Thymus (tissue), 11 donors: Measurements from ENCODE around the gene GTF2H4. TPM values are rescaled to one million over a fixed set of nuclear protein-coding genes. Genes with fewer than 3 reads are reported as not detected.

Experiments
- DNase-seq, 9 donors: peaks; one replicate each; pipeline ENCODE4 v3.0.0-alpha.2; 2013; ENCODE audit warnings: low spot score in 9 of 9, low read depth in 6 of 9, missing footprints in 1 of 9
- H3K27ac ChIP-seq, 2 donors: one replicate each; pipeline ENCODE4 v1.5.1; 2013; ENCODE audit warnings: control low read depth in 1 of 2, low read depth in 1 of 2, low read length in 1 of 2, mild to moderate bottlenecking in 1 of 2, moderate library complexity in 1 of 2
- H3K27me3 ChIP-seq, 2 donors: one replicate each; pipeline ENCODE4 v1.5.1; 2013; ENCODE audit warnings: low read length in 1 of 2; ENCODE audit not compliant: control insufficient read depth in 2 of 2, insufficient read depth in 1 of 2
- H3K36me3 ChIP-seq, 2 donors: one replicate each; pipeline ENCODE4 v1.5.1; 2013; ENCODE audit warnings: low read length in 1 of 2, mild to moderate bottlenecking in 1 of 2, moderate library complexity in 1 of 2; ENCODE audit not compliant: control insufficient read depth in 2 of 2, insufficient read depth in 2 of 2
- H3K4me1 ChIP-seq, 2 donors: one replicate each; pipeline ENCODE4 v1.5.1; 2013; ENCODE audit warnings: low read length in 2 of 2; ENCODE audit not compliant: control insufficient read depth in 2 of 2, insufficient read depth in 2 of 2
- H3K4me3 ChIP-seq, 2 donors: one replicate each; pipeline ENCODE4 v1.5.1; 2013; ENCODE audit warnings: low read length in 2 of 2, control low read depth in 1 of 2, mild to moderate bottlenecking in 1 of 2
- H3K9me3 ChIP-seq, 2 donors: one replicate each; pipeline ENCODE4 v1.5.1; 2013; ENCODE audit warnings: low read length in 1 of 2, mild to moderate bottlenecking in 1 of 2; ENCODE audit not compliant: control insufficient read depth in 2 of 2, insufficient read depth in 1 of 2
- WGBS: extraction: QIAGEN DNeasy Blood & Tissue Kit; methylation state at CpG from one replicate; pipeline ENCODE4 v1.1.7; 2013; 5-methylcytosine and 5-hydroxymethylcytosine counted together
- polyA plus RNA-seq: library from polyadenylated mRNA; stranded (reverse); fragments of 200-250 nt; gene quantifications from one replicate; pipeline ENCODE4 v1.2.3, GENCODE V29; 2013
- total RNA-seq: library from RNA; stranded (reverse); fragments of 120-200 nt; gene quantifications from one replicate; pipeline ENCODE4 v1.2.4, GENCODE V29; 2013
- donor health status: healthy.

Gene GTF2H4
- total and polyA plus RNA-seq, 2 donors, result 12.9 to 35.4 TPM

DNA sequence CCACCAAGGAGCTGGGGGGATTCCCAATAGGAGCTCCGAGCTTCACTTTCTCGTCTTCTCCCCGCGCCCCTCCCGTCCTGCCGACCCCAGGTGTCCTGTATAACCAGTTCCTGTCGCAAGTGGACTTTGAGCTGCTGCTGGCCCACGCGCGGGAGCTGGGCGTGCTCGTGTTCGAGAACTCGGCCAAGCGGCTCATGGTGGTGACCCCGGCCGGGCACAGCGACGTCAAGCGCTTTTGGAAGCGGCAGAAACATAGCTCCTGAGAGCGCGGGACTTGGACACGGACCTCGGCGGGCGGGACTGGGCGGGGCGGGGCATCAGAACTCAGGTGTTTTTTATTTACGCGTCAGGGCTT is 5.7 kb downstream of the GTF2H4 start:
- Histone ChIP-seq H3K9me3 (no peaks in the 10 kb centered on the region), H3K36me3 (peaks cover 33 to 48% of the 10 kb centered on the region in 2 donors)
- 24% methylated on average over 31 of the region's 31 CpGs for WGBS

DNA sequence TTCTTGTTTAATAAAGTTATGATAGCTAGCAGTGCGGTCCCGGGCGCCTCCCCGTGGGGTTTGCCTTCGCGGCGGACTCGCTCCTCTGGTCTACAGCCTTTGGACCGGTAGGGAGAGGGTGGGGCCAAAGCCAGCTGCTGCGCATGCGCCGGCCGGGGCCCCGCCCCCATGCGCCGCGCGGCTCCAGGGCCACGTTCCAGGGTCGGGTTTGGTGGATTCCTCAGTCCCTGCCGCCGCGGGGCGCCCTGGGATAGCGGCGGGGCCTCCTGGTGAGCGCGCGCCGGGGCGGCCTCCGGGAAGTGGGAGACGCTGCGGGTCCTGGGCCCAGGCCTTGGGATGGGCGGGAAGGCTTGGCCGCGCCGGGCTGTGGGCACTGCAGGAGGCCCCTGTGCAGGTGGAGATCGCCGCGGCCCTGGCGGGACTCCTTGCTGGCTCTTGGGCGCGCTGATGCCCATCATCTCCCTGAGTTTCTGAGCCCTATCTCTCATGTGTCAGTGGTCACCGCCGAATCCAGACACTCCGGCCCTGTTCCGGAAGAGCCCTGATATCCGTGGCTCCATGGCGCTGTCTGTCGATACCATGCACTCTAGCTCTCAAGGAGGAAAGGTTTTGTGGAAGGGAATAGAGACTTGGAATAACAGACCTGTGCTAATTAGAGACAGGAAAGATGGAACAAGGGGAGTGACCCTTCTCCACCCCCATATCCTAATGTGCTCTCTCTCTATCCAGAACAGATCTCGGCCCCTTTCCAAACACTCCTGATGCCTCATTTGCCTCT is 6.3 kb downstream of the GTF2H4 start, which contains the start of gene VARS2:
TSS of gene VARS2 (plus strand) at position 163 of the 778 bp plus-strand sequence. CDS start at position 762, 599 bp downstream.
- H3K36me3 ChIP-seq, result peaks cover 33 to 54% of the 10 kb centered on the region in 2 donors

More for the DNA sequence above, 5.7 kb downstream of the GTF2H4 start:
- peaks cover 11 to 32% of the 10 kb centered on the region in 2 donors for H3K4me1 ChIP-seq
- H3K27ac ChIP-seq, result peak overlapping the region; percentile 48 to 74
- no peak for DNase-seq
- no peaks in the 10 kb centered on the region for H3K27me3 ChIP-seq
- H3K4me3 ChIP-seq, result peak overlapping the region; percentile 73 to 81

DNA sequence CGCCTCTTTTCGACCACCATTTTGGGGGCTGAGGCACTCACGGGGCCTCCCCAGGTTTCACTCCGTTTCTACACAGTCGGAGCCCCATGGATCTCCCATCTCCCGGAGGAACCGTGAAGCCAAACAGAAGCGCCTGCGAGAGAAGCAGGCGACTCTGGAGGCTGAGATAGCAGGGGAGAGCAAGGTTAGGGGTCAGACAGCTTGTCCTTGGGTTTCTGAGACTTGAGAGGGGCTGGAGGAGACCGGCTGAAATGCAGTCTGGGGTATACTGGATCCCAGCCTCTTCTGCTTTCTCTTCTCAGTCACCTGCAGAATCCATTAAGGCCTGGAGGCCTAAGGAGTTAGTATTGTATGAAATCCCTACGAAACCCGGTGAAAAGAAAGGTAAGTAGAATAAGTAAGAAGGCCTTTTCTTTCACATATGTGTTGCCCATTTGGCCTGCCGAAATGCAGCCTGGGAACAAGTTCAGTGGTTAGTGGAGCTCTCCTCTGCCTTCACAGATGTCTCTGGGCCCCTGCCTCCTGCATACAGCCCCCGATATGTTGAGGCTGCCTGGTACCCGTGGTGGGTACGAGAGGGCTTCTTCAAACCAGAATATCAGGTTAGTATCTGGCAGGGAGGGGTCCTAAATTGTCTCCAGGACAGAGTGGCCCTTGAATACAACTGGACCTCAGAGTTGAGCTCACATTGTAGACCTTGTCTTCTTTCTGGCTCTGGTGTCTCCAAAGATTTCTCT is 7.0 kb downstream of the GTF2H4 start:
- WGBS, result 67% methylated on average over 17 of the region's 17 CpGs
- Histone ChIP-seq H3K9me3 (no peaks in the 10 kb centered on the region), H3K4me1 (peaks cover 7 to 26% of the 10 kb centered on the region in 2 donors), H3K4me3 (peak overlapping the region; percentile 73 to 81), H3K27me3 (no peaks in the 10 kb centered on the region), H3K36me3 (peaks cover 34 to 57% of the 10 kb centered on the region in 2 donors), H3K27ac (peak overlapping the region; percentile 48 to 68)
- peak in 2 of 9 donors; percentile 2 to 48 for DNase-seq

More for the DNA sequence above, 6.3 kb downstream of the GTF2H4 start, which contains the start of gene VARS2:
- Histone ChIP-seq H3K9me3 (no peaks in the 10 kb centered on the region), H3K4me1 (peaks cover 7 to 27% of the 10 kb centered on the region in 2 donors), H3K27me3 (no peaks in the 10 kb centered on the region), H3K4me3 (peak within 1 kb of the TSS; percentile 73 to 81), H3K27ac (peak within 1 kb of the TSS; percentile 68 to 86)
- 2% methylated on average over 52 of the region's 52 CpGs for WGBS
- peak; percentile 60 to 92 (median 83) for DNase-seq

DNA sequence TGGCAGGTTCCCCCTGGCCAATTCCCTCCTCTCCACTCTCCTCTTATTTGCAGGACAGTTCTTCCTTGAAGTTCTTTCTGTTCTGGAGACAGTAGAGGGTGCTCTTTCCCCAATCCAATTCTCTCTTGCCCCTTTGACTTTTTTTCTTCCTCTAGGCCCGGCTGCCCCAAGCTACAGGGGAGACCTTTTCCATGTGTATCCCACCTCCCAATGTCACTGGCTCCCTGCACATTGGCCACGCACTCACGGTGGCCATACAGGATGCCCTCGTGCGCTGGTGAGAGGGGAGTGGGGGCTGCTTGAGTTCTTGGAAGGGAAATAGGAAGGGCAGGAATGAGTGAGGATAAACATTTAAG is 7.6 kb downstream of the GTF2H4 start:
- H3K27ac ChIP-seq, result peak overlapping the region in 1 of 2 donors; percentile 15
- no peaks in the 10 kb centered on the region for H3K9me3 ChIP-seq
- no peaks in the 10 kb centered on the region for H3K27me3 ChIP-seq
- H3K4me1 ChIP-seq, result peaks cover 7 to 26% of the 10 kb centered on the region in 2 donors
- peak in 6 of 9 donors; percentile 34 to 80 (median 48) for DNase-seq
- peaks cover 34 to 57% of the 10 kb centered on the region in 2 donors for H3K36me3 ChIP-seq
- no peak overlapping the region for H3K4me3 ChIP-seq
- WGBS, result 39% methylated on average over 5 of the region's 5 CpGs

DNA sequence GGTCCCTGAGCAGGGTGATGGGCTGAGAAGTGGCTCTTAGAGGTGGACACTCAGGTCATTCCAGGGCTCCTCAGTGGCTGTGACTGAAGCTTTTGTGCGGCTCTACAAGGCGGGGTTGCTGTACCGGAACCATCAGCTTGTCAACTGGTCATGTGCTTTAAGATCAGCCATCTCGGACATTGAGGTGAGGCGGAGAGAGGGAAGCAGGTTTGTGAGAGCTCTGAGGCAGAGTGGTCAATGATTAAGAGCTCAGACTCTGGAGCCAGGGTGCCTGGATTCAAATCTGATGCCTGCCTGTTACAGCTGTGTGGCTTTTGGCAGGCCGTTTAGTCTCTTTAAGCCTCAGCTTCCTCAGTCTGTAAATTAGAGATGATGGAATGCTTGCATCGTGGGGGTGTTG is 9.0 kb downstream of the GTF2H4 start:
- Histone ChIP-seq H3K27me3 (no peaks in the 10 kb centered on the region), H3K4me1 (peaks cover 7 to 26% of the 10 kb centered on the region in 2 donors), H3K36me3 (peaks cover 33 to 60% of the 10 kb centered on the region in 2 donors), H3K4me3 (no peak overlapping the region), H3K27ac (no peak overlapping the region), H3K9me3 (no peaks in the 10 kb centered on the region)
- WGBS, result 97% methylated on average over 7 of the region's 7 CpGs
- DNase-seq, result no peak

DNA sequence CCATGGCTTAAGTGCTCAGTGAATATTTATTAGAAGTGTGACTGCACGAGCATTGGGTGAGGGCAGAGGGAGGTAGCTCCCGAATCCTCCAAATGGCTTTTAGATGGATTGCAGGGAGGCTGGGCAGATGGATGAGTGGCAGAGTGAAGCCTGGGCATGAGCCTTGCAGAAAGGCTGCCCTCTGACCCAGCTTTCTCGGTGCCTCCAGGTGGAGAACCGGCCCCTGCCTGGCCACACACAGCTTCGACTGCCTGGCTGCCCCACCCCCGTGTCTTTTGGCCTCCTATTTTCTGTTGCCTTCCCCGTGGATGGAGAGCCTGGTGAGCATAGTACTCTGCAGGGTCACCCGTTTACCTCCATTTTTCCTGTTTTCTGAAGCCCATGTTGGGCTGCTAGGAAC is 9.5 kb downstream of the GTF2H4 start:
- H3K36me3 ChIP-seq, result peaks cover 36 to 64% of the 10 kb centered on the region in 2 donors

DNA sequence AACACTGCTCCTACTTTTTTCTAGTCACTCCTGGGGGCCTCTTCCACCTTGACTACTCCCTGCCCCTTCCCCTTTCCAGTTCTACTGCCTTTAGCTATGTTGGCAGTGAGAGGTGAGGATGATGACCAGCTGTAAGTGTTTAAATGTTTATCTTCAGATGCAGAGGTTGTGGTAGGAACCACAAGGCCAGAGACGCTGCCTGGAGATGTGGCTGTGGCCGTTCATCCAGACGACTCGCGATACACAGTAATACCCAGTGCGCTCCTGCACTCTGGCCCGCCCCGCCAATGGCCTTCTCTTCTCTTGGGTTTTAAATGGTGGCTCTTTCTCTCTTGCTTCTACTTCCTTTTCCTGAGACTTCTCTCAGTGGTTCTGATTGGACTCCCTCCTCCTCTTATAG is 10.7 kb downstream of the GTF2H4 start:
- H3K4me3 ChIP-seq, result no peak overlapping the region
- peaks cover 5 to 19% of the 10 kb centered on the region in 2 donors for H3K4me1 ChIP-seq
- H3K9me3 ChIP-seq, result no peaks in the 10 kb centered on the region
- no peaks in the 10 kb centered on the region for H3K27me3 ChIP-seq
- H3K36me3 ChIP-seq, result peaks cover 48 to 75% of the 10 kb centered on the region in 2 donors
- no peak overlapping the region for H3K27ac ChIP-seq
- DNase-seq, result no peak
- 89% methylated on average over 8 of the region's 8 CpGs for WGBS

More for the DNA sequence above, 9.5 kb downstream of the GTF2H4 start:
- no peak for DNase-seq
- Histone ChIP-seq H3K27me3 (no peaks in the 10 kb centered on the region), H3K4me3 (no peak overlapping the region), H3K9me3 (no peaks in the 10 kb centered on the region), H3K27ac (no peak overlapping the region), H3K4me1 (peaks cover 7 to 26% of the 10 kb centered on the region in 2 donors)
- WGBS, result 98% methylated on average over 8 of the region's 8 CpGs

DNA sequence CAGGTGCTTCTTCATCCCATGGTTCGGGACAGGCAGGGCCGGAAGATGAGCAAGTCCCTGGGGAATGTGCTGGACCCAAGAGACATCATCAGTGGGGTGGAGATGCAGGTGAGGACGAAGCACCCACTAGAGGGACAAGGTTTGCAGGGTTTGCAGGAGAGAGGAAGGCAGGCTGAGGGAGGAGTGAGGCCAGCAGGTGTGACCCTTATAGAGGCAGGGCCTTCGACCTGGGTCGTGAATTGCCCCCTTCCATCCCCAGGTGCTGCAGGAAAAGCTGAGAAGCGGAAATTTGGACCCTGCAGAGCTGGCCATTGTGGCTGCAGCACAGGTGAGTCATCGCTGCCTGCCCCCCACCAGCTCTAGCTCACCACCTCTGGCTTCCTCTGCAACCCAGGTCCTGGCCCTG is 14.4 kb downstream of the GTF2H4 start:
- H3K36me3 ChIP-seq, result peaks cover 68 to 79% of the 10 kb centered on the region in 2 donors
- no peaks in the 10 kb centered on the region for H3K4me1 ChIP-seq
- 97% methylated on average over 7 of the region's 7 CpGs for WGBS
- no peaks in the 10 kb centered on the region for H3K27me3 ChIP-seq
- no peak overlapping the region for H3K4me3 ChIP-seq
- H3K9me3 ChIP-seq, result no peaks in the 10 kb centered on the region
- DNase-seq, result no peak
- H3K27ac ChIP-seq, result no peak overlapping the region
